ENCODE results near the gene GALNT2.

The GALNT2 gene

DNA sequence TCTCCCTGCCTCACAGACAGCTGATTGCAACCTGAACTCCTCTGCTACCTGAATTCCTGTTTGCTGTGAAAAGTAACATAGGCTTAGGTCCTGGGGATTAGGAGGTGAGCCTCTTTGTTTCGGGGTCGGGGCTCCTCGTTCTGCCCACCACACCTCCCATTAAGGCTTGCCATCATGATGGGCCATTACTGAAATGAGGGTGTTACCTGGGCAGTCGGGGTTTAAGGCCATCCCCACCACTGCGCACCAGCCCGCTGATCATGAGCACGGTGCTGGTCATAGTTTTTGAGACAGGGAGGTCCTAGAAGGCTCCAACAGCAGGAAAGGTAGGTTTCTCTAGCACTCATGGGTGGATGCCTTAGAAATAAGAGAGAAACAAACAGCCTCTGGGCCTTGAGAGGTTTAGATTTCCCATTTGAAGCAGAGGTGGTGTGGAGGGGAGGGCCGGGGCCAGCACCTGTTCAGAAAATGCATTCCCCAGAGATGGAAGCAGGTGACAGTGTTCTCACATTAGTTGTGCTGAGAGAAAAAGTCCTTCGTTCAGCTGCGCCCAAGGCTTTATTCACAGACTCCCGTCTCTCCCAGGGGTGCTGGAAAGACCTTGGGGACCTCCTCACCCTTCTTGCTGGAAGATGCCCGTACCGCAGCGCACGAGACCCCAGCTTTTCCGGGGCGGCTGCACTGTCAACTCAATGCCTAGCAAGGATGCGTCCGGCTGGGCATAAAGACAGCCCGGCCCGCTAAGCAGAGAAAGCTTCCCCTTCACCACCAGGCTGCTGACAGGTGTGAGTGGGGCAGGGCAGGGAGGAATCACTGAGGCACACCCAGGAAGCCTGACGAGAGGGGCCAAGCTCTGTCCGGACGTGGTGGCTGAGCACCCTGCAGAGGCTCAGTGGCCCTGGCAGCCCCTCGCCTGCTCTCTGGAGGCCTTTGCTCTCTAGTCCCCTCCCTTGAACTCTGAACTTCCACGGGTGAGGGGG lies 233.6 kb downstream of the GALNT2 start:
- DNase-seq (ENCODE audit: low spot score), result no peak

DNA sequence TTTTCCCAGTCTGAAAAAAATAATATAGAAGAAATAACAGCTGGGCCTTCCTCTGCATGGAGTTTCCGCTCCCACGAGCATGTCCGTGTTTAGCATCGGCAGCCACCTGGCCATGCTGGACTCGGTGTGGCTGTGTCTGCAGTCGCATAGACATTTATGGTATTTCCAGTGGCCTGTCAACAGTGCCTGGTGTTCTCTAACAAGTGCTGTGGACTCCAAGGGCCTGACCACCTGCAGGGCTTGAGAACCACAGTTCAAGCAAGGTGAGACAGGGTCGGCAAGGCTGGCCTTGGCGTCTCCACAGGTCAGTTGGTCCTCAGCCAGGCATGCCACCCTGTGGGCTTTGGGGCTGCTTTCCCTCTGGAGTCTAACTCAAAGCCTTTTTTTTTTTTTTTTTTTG lies 234.3 kb downstream of the GALNT2 start:
- no peak for DNase-seq (ENCODE audit: low spot score)

- no peak for DNase-seq (ENCODE audit: low spot score)
These were observed 234.8 kb downstream of the GALNT2 start for GRCh38 chr1:230301822-230302221.

DNA sequence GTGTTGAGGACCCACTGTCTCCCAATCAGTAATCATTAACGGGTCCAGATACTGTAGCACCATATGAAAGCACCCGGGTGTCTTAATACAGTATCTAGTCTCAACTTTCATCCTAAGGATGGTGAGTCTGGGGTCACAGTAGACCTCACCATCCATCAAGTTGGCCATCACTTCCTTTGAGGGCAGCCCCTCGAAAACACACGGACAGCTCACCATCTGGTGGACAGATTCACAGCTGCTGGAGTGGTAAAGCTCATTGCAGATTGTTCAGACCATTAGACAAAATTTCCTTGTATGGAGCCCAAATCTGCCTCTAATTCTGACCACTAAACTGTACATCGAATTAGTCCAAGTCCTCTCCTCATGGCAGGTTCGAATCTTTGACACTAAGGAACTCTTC lies 236.0 kb downstream of the GALNT2 start:
- DNase-seq (ENCODE audit: low spot score), result no peak

- DNase-seq (ENCODE audit: low spot score), result no peak
These were observed 236.8 kb downstream of the GALNT2 start for GRCh38 chr1:230303822-230304221.

- DNase-seq (ENCODE audit: low spot score), result no peak
These were observed 239.1 kb downstream of the GALNT2 start for GRCh38 chr1:230306169-230306568.

DNA sequence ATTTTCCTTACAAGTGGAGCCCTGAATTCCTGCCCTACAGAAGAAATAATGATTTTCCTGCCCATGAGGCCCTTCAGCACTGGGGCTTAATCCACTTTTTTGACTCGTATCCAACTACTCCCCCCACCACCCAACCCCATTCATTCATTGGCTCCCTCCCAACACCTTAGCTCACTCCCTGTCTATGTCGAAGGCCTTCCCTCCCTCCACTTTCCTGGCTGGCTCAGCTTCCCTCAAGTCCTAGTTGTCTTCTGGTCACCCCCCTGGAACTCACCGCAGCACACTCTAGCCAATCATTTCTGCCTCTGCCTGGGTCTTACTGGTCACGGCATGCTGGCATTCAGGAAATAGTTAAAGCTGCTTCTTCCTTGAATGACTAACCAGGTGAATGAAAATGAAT lies 240.2 kb downstream of the GALNT2 start:
- DNase-seq (ENCODE audit: low spot score), result no peak

GRCh38 chr1:230308039-230308438 lies 241.0 kb downstream of the GALNT2 start:
- no peak for DNase-seq (ENCODE audit: low spot score)

DNA sequence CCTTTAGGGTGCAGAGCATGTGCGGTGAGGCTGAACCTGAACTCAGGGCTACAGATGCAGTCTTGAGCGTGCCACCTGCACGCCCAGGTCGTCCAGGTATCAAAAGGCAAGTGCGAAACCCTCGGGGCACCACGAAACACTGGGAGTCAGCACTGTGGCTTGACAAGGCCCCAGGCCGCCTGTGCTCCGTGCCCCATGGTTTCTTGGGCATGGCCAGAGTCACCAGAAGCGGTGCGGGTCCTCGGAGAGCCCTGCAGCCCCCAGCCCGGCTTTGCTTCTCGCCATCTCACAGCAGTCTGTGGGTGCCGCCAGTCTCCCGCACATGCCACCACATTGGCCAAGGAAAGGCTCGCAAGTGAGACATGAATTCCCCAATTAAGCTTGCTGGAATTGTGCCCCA lies 241.8 kb downstream of the GALNT2 start:
- no peak for DNase-seq (ENCODE audit: low spot score)

DNA sequence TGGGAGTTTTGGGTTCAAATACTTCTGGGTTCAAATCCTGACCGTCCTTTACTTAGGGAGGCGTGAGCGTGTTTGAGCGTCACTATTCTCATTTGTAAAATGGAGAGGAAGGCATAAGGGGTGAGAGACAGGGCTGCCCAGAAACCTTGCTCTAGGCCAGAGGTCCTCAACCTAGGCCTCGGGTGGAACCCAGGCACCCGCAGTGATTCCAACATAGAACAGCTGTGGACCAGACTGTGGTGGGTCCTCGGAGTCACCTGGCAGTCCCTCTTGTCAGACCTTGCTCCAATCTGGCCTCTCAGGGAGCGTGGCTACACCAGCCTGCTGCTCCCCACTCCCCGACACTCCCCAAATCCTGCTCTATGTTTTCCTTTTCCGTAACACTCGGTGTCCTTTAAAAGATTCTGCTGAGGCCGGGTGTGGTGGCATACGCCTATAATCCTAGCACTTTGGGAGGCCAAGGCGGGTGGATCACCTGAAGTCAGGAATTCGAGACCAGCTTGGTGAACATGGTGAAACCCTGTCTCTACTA lies 242.7 kb downstream of the GALNT2 start:
- no peak for DNase-seq (ENCODE audit: low spot score)

DNA sequence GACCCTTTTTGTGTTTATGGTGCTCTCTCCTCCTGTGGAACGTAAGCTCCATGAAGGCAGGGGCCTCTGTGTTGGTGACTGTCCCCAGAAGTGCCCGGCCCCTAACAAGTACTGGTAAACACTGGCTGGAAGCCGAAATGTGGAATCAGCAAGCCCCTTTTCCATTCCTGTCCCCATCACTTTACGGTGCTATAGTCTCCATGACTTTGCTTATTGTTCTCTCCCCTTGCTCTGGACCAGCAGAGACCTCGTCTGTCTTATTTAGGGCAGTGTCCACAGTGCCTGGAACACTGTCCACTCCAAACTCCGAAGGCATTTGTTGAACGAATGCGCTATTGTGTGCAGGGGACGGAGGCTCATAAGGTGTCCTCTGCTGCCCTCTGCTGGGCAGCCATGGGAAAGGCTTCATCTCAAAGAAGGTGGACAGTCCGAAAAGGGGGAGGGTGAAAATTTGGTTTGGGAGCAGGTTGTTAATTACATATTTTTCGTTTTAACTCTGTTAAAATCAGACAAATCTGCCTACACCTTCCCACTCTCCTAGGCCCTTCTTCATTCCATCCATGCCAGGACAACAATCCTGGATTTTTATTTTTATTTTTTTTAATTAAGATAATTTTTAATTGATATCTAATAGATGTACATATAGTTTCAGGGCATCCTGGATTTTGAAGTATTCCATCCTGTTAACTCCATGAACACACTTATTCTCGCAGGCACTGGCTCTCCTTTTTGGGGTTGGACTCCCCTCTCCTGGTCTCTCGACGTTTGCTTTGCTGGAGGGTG lies 243.5 kb downstream of the GALNT2 start:
- DNase-seq (ENCODE audit: low spot score), result peak; percentile 79

DNA sequence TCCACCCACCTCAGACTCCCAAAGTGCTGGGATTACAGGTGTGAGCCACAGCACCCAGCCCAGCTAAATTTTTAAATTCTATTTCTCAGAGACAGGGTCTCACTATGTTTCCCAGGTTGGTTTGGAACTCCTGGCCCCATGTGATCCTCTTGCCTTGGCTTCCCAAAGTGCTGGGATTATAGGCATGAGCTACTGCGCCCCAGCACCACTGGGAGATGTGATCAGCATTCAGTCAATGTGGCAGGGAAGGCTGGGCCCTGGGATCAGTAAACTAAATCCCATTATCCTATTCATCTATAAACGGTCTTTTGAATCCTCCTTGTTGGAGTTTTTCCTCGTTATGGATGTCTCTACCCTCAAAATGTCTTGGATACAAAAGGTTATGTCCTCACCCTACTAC lies 245.6 kb downstream of the GALNT2 start:
- no peak for DNase-seq (ENCODE audit: low spot score)

DNA sequence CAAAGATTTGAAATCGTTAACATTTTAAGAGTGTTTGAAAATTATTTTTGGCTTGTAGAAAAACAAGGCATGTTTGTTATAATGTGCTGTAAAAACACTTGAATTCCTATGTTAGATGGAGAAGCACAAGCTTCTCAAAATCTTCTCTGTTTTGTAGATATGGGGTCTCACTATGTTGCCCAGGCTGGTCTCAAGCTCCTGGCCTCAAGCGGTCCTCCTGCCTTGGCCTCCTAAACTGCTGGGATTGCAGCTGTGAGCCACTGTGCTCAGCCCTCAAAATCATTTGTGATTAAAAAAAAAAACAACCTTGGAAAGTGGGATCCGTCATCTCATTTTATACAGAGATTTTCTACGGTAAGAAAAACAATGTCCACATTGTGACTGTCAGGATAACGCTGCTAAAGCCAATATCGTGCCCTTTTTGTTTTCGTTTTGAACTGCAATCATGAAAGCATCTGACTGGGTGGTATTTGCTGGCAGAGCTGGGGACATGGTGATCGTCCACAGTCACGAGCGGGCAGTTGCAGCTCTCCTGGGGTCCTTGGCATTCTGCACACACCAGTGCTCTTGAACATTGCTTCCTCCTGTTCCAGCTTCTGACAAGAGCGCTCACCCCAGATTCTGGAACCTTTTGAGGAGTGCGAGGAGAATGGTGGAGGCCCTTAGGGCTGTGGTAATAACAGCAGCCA lies 246.6 kb downstream of the GALNT2 start:
- no peak for DNase-seq (ENCODE audit: low spot score)

- DNase-seq (ENCODE audit: low spot score), result no peak
These were observed 247.1 kb downstream of the GALNT2 start for GRCh38 chr1:230314142-230314470.

DNA sequence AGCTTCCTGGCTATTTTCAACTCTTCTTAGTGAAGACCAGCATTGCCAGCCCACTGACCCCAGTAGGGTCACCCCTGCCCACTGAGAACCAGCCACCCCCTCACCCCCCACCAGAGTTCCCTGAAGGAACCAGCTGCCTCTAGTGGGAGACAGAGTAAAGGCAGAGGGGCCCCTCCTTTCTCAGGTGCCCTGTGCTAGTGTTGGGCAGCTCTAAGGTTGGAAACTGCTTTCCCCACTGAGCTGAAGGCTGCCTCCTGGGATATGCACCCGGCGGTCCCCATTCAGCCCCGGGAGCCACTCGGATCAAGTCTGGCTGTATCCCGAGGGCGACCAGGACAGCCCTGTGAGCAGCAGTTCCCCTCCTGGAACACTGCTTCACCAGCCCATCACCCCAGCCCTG lies 248.1 kb downstream of the GALNT2 start:
- no peak for DNase-seq (ENCODE audit: low spot score)

DNA sequence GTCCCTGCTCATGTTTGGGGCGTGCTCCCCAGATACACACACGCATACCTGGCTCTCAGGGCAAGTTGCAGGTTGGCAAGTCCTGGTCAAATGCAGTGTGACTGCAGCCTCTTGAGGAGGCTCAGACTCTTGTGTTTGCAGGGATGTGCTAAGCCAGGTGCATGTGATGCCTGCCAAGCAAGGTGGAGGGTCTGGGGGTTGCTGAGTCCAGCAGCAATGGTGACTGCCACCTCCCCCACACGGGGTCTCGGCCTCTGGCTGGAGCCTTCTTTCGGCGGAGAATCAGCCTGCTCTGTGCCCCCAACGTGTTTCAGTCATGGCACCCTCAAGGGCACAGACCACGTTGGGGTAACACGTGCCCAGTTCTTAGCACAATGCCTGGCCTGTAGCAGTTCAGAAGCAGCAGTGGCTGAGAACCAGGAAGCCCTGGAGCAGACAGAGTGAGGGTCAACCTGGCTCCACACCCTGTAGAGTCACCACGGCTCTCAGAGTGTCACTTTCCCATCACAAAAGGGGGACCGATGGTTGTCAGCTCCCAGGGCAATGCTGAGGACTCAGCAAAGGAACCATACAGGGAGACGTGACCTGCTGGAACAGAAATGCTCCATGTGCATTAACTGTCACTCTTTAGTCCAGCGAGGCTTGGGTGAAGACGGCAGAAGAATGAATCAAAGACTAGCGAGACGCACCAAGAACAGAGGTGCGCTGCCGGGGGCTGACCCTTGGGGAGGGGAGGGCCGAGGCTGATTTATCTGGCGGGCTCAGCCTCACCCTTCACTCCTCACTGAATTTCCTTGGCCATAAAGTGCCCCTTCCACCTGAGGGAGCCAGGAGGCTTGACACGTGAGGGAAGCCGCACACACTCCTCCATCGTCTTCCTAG lies 250.1 kb downstream of the GALNT2 start:
- DNase-seq (ENCODE audit: low spot score), result no peak

- DNase-seq (ENCODE audit: low spot score), result peak; percentile 8
These were observed 251.1 kb downstream of the GALNT2 start for GRCh38 chr1:230317823-230318819.

- no peak for DNase-seq (ENCODE audit: low spot score)
These were observed 252.1 kb downstream of the GALNT2 start for GRCh38 chr1:230319014-230319747.

DNA sequence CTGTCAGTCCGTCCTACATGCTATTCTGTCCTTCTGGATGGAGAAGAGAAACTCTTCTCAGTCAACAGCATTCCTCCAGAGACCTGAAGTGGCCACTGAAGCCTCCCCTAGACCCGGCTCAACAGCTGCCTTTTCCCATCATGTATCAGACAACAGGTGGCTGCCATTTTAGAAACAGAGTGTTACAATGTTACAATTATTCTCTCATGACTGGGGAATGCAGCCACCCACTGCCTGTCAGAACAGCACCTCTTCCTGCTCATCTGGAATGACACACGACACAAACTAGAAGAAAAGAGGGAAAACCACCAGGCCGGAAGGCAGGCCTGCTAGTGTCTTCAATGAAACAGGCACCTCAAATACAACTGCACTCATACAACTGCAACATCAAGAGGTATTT lies 253.8 kb downstream of the GALNT2 start:
- no peak for DNase-seq (ENCODE audit: low spot score)

All from hematopoietic multipotent progenitor cell treated with erythropoietin and hydrocortisone succinate and interleukin-3 and kit ligand, for 15 days (in vitro differentiated cells).